ENCODE data around the gene ING4. TPM values are rescaled to one million over a fixed set of nuclear protein-coding genes. Genes with fewer than 3 reads are reported as not detected.

ING4 gene
- total RNA-seq, 6 donors from 2014 or later: 24.3 to 79.6 (median 33.8) TPM

- H3K27ac ChIP-seq: peak overlapping the region; percentile 67 to 99 (median 97)
- no peaks in the 10 kb centered on the region for H3K9me3 ChIP-seq
- no peak for TF ChIP-seq POLR2A (IDR thresholded peaks at IDR 0.05)
- no peak for TF ChIP-seq EP300 (IDR thresholded peaks at IDR 0.05)
- TF ChIP-seq CTCF (IDR thresholded peaks at IDR 0.05): no peak
- TF ChIP-seq POLR2AphosphoS5 (IDR thresholded peaks at IDR 0.05): no peak
- H3K4me1 ChIP-seq: peaks cover 35 to 47% (median 45%) of the 10 kb centered on the region in 4 donors
- WGBS, 2 donors: 55 to 62% methylated on average over 8 of the region's 8 CpGs
- H3K36me3 ChIP-seq: no peaks in the 10 kb centered on the region
- DNase-seq: no peak
- H3K27me3 ChIP-seq: no peaks in the 10 kb centered on the region
- H3K4me3 ChIP-seq: no peak overlapping the region
- ATAC-seq (ENCODE audit: low FRiP score in 2 of 2): no peak
Observed at GRCh38 chr12:6608592-6609281, 54.2 kb downstream of the ING4 start.

GRCh38 chr12:6607751-6608591 is 54.9 kb downstream of the ING4 start:
- ATAC-seq (ENCODE audit: low FRiP score in 2 of 2): peak; percentile 15 to 42
- TF ChIP-seq POLR2AphosphoS5 (IDR thresholded peaks at IDR 0.05): peak in 1 of 2 donors; percentile 12
- no peak for TF ChIP-seq EP300 (IDR thresholded peaks at IDR 0.05)
- no peaks in the 10 kb centered on the region for H3K36me3 ChIP-seq
- peak overlapping the region; percentile 67 to 99 (median 97) for H3K27ac ChIP-seq
- H3K4me1 ChIP-seq: peaks cover 37 to 47% (median 46%) of the 10 kb centered on the region in 4 donors
- DNase-seq: peak in 1 of 2 donors; percentile 80
- no peaks in the 10 kb centered on the region for H3K9me3 ChIP-seq
- no peaks in the 10 kb centered on the region for H3K27me3 ChIP-seq
- H3K4me3 ChIP-seq: no peak overlapping the region
- WGBS, 2 donors: 1 to 4% methylated on average over 8 of the region's 8 CpGs

GRCh38 chr12:6606331-6607131 is 56.4 kb downstream of the ING4 start:
- no peaks in the 10 kb centered on the region for H3K27me3 ChIP-seq
- H3K4me1 ChIP-seq: peaks cover 32 to 41% (median 40%) of the 10 kb centered on the region in 4 donors
- no peaks in the 10 kb centered on the region for H3K9me3 ChIP-seq
- peak overlapping the region; percentile 96 to 99 (median 98) for H3K27ac ChIP-seq
- WGBS, 2 donors: 0 to 1% methylated on average over 8 to 33 of the region's 70 CpGs
- peak; percentile 84 to 91 for DNase-seq
- peaks cover 8 to 9% (median 9%) of the 10 kb centered on the region in 4 donors for H3K36me3 ChIP-seq
- peak overlapping the region; percentile 76 to 99 (median 96) for H3K4me3 ChIP-seq
- ATAC-seq (ENCODE audit: low FRiP score in 2 of 2): peak; percentile 56 to 70
- peak in 1 of 6 experiments; percentile 7 for TF ChIP-seq CTCF (IDR thresholded peaks at IDR 0.05)
- peak; percentile 62 to 67 for TF ChIP-seq POLR2AphosphoS5 (IDR thresholded peaks at IDR 0.05)
- TF ChIP-seq POLR2A (IDR thresholded peaks at IDR 0.05): peak in 1 of 4 donors; percentile 36
- no peak for TF ChIP-seq EP300 (IDR thresholded peaks at IDR 0.05)

- Histone ChIP-seq H3K4me1 (peaks cover 32 to 41% (median 40%) of the 10 kb centered on the region in 4 donors), H3K27ac (peak overlapping the region; percentile 96 to 99 (median 98)), H3K9me3 (no peaks in the 10 kb centered on the region), H3K36me3 (peaks cover 17% of the 10 kb centered on the region in 4 donors), H3K4me3 (peak overlapping the region; percentile 76 to 99 (median 96)), H3K27me3 (no peaks in the 10 kb centered on the region)
- TF ChIP-seq CTCF (IDR thresholded peaks at IDR 0.05): peak in 1 of 6 experiments; percentile 10
- no peak for TF ChIP-seq POLR2AphosphoS5 (IDR thresholded peaks at IDR 0.05)
- TF ChIP-seq POLR2A (IDR thresholded peaks at IDR 0.05): no peak
- no peak for TF ChIP-seq EP300 (IDR thresholded peaks at IDR 0.05)
- 1 to 5% methylated on average over 11 to 18 of the region's 18 CpGs for WGBS, 2 donors
- peak; percentile 1 for ATAC-seq (ENCODE audit: low FRiP score in 2 of 2)
- peak in 1 of 2 donors; percentile 38 for DNase-seq
Observed at GRCh38 chr12:6605421-6606330, 57.2 kb downstream of the ING4 start.

Data from upper lobe of left lung (tissue), 6 donors.